Caco-2 (cell line): ENCODE measurements around the gene PFKFB3. TPM values are rescaled to one million over a fixed set of nuclear protein-coding genes. Genes with fewer than 3 reads are reported as not detected.
A peak's percentile ranks its signal among the peaks of the same experiment; 100 is the strongest.

Experiments used
- BruUV-seq: library from RNA; stranded (reverse); fragments of 400-500 nt; replicated peaks from 2 replicates; lab custom pipeline; 2021; lab: Mats Ljungman, UMichigan
- CTCF ChIA-PET: fragments of 300-600 bp; sonication (Branson Sonifier 250); formaldehyde crosslinking; loops from one replicate; lab custom pipeline; 2022; ENCODE audit warnings: antibody characterized with exemption; lab: Charles Lee
- POLR2A ChIA-PET: fragments of 300-600 bp; sonication (Branson Sonifier 250); formaldehyde crosslinking; loops from one replicate; lab custom pipeline; 2022; ENCODE audit warnings: antibody characterized with exemption; lab: Charles Lee
- DNase-seq, 2 experiments: peaks; one replicate each; pipeline versions ENCODE4 v3.0.0 to v3.0.0-alpha.2; 2020 to 2022
- H3K27me3 ChIP-seq: replicated peaks from 2 replicates; pipeline ENCODE4 v1.6.0; 2011; ENCODE audit warnings: low read length; ENCODE audit not compliant: control insufficient read depth, insufficient read depth
- H3K36me3 ChIP-seq: 2 replicates; pipeline ENCODE4 v1.5.1; 2011; ENCODE audit warnings: low read length; ENCODE audit not compliant: control insufficient read depth, insufficient read depth
- H3K4me1 ChIP-seq: fragments of 250-450 bp; sonication (Bioruptor Pico); 2 replicates; pipeline ENCODE4 v1.5.1; 2020; ENCODE audit warnings: mild to moderate bottlenecking
- H3K4me3 ChIP-seq: 2 replicates; pipeline ENCODE4 v1.5.1; 2011; ENCODE audit warnings: low read depth, mild to moderate bottlenecking, control low read depth, low read length
- H3K9me3 ChIP-seq: fragments of 250-450 bp; sonication (Bioruptor Pico); 2 replicates; pipeline ENCODE4 v1.5.1; 2020; ENCODE audit warnings: mild to moderate bottlenecking, moderate library complexity
- H3K27ac Mint-ChIP-seq: one replicate; pipeline ENCODE4 v1.8.0; 2022; ENCODE audit warnings: mixed read lengths; ENCODE audit not compliant: unreplicated experiment
- H3K27me3 Mint-ChIP-seq: one replicate; pipeline ENCODE4 v1.8.0; 2022; ENCODE audit warnings: mixed read lengths; ENCODE audit not compliant: insufficient read depth, unreplicated experiment
- H3K36me3 Mint-ChIP-seq: one replicate; pipeline ENCODE4 v1.8.0; 2022; ENCODE audit warnings: mild to moderate bottlenecking, mixed read lengths; ENCODE audit not compliant: insufficient read depth, unreplicated experiment
- H3K4me1 Mint-ChIP-seq: one replicate; pipeline ENCODE4 v1.8.0; 2022; ENCODE audit warnings: low read depth, mixed read lengths; ENCODE audit not compliant: unreplicated experiment
- H3K4me3 Mint-ChIP-seq: one replicate; pipeline ENCODE4 v1.8.0; 2022; ENCODE audit warnings: mild to moderate bottlenecking, moderate library complexity, mixed read lengths; ENCODE audit not compliant: unreplicated experiment
- H3K9me3 Mint-ChIP-seq: one replicate; pipeline ENCODE4 v1.8.0; 2022; ENCODE audit warnings: mixed read lengths; ENCODE audit not compliant: unreplicated experiment
- CTCF ChIP-seq, 2 experiments: fragments of 200-600 bp in 1 of 2; IDR thresholded peaks; 1 replicate in 1 of 2; 2 replicates in 1 of 2; pipeline versions ENCODE4 v1.5.1 to v1.8.0; 2011 to 2022; ENCODE audit warnings: antibody characterized with exemption in 1 of 2, control low read depth in 1 of 2, inconsistent platforms in 1 of 2, low read depth in 1 of 2, low read length in 1 of 2, mild to moderate bottlenecking in 1 of 2, moderate library complexity in 1 of 2; ENCODE audit not compliant: insufficient read depth in 1 of 2, severe bottlenecking in 1 of 2, unreplicated experiment in 1 of 2
- intact Hi-C: fragments of 100-400 bp; cut with micrococcal nuclease; formaldehyde crosslinking; loops from one replicate; pipeline ENCODE4 v1.10.0; 2022; ENCODE audit not compliant: unreplicated experiment
- total RNA-seq: library from RNA; stranded (reverse); gene quantifications from 2 replicates; pipeline ENCODE4 v1.2.3, GENCODE V29; 2022

Gene PFKFB3
- total RNA-seq, 1 experiment from 2014 or later = 33.0 TPM

- H3K27me3 ChIP-seq = no peaks in the 10 kb centered on the region
- peak in 1 of 2 experiments; percentile 25 for DNase-seq
- H3K27ac Mint-ChIP-seq = peak overlapping the region; percentile 55
- peaks cover 27% of the 10 kb centered on the region for H3K4me1 ChIP-seq
- ChIA-PET CTCF (no interaction called here), POLR2A (no interaction called here)
- no peak overlapping the region for H3K4me3 Mint-ChIP-seq
- no peaks in the 10 kb centered on the region for H3K27me3 Mint-ChIP-seq
- no TSS peak for BruUV-seq
- H3K4me1 Mint-ChIP-seq = peaks cover 20% of the 10 kb centered on the region
- peaks cover 5% of the 10 kb centered on the region for H3K36me3 Mint-ChIP-seq
- intact Hi-C loops = loop anchor here (1.0 to 10.0 kb wide), 5 partner anchors 13 to 123 kb away; partner anchors contain the start of gene PFKFB3
- H3K4me3 ChIP-seq = no peak overlapping the region
- H3K9me3 ChIP-seq = no peaks in the 10 kb centered on the region
- no peaks in the 10 kb centered on the region for H3K9me3 Mint-ChIP-seq
- TF ChIP-seq CTCF (IDR thresholded peaks at IDR 0.05; ENCODE audit: insufficient read depth in 1 of 2, low read depth in 1 of 2, low read length in 1 of 2, severe bottlenecking in 1 of 2, unreplicated experiment in 1 of 2) = no peak
- no peaks in the 10 kb centered on the region for H3K36me3 ChIP-seq
These were observed 75.9 kb downstream of the PFKFB3 start for GRCh38 chr10:6278519-6279120.

- TF ChIP-seq CTCF (IDR thresholded peaks at IDR 0.05; ENCODE audit: insufficient read depth in 1 of 2, low read depth in 1 of 2, low read length in 1 of 2, severe bottlenecking in 1 of 2, unreplicated experiment in 1 of 2) = no peak
- Mint-ChIP-seq H3K9me3 (no peaks in the 10 kb centered on the region), H3K27ac (peak overlapping the region; percentile 91), H3K4me3 (peak overlapping the region; percentile 56), H3K27me3 (no peaks in the 10 kb centered on the region), H3K4me1 (peaks cover 20% of the 10 kb centered on the region), H3K36me3 (peaks cover 5% of the 10 kb centered on the region)
- intact Hi-C loops = loop anchor here (1.0 to 10.0 kb wide), 5 partner anchors 12 to 122 kb away; partner anchors contain the start of gene PFKFB3
- TSS peak; percentile 71 for BruUV-seq
- CTCF ChIA-PET = interaction anchor here (0.7 to 2.3 kb wide), 6 partner anchors 12 to 193 kb away, joined by 3 to 18 read pairs (median 6); partner anchors contain the start of gene PFKFB3
- no peaks in the 10 kb centered on the region for H3K27me3 ChIP-seq
- no peak overlapping the region for H3K4me3 ChIP-seq
- H3K9me3 ChIP-seq = no peaks in the 10 kb centered on the region
- DNase-seq = peak; percentile 91 to 93
- POLR2A ChIA-PET = interaction anchor here (0.8 to 1.4 kb wide), 2 partner anchors 77 to 116 kb away, joined by 3 to 7 read pairs; partner anchors contain the start of gene PFKFB3
- H3K4me1 ChIP-seq = peaks cover 27% of the 10 kb centered on the region
- H3K36me3 ChIP-seq = no peaks in the 10 kb centered on the region
These were observed 77.0 kb downstream of the PFKFB3 start for GRCh38 chr10:6279540-6280267.

GRCh38 chr10:6280291-6280690 lies 77.6 kb downstream of the PFKFB3 start:
- no peaks in the 10 kb centered on the region for H3K36me3 ChIP-seq
- Mint-ChIP-seq H3K27me3 (no peaks in the 10 kb centered on the region), H3K27ac (peak overlapping the region; percentile 91), H3K4me1 (peaks cover 20% of the 10 kb centered on the region), H3K4me3 (peak overlapping the region; percentile 56), H3K9me3 (no peaks in the 10 kb centered on the region), H3K36me3 (no peaks in the 10 kb centered on the region)
- no peak overlapping the region for H3K4me3 ChIP-seq
- no peak for TF ChIP-seq CTCF (IDR thresholded peaks at IDR 0.05; ENCODE audit: insufficient read depth in 1 of 2, low read depth in 1 of 2, low read length in 1 of 2, severe bottlenecking in 1 of 2, unreplicated experiment in 1 of 2)
- H3K9me3 ChIP-seq = no peaks in the 10 kb centered on the region
- ChIA-PET POLR2A (interaction anchor here (0.8 to 1.4 kb wide), 2 partner anchors 78 to 117 kb away, joined by 3 to 7 read pairs; partner anchors contain the start of gene PFKFB3), CTCF (interaction anchor here (1.2 to 2.3 kb wide), 5 partner anchors 78 to 194 kb away, joined by 4 to 18 read pairs (median 8); partner anchors contain the start of gene PFKFB3)
- H3K4me1 ChIP-seq = peaks cover 24% of the 10 kb centered on the region
- intact Hi-C loops = no loop called here
- DNase-seq = no peak
- BruUV-seq = no TSS peak
- H3K27me3 ChIP-seq = no peaks in the 10 kb centered on the region
